SU-DHL-6 (cell line): ENCODE data around the gene EPHB3.

Experiments used
- EZH2phosphoT487 ChIP-seq: fragments of 200-600 bp; sonication (generic), shearing (Covaris generic); conservative IDR thresholded peaks from 2 replicates; pipeline ENCODE4 v1.6.1; 2018; ENCODE audit warnings: mild to moderate bottlenecking, antibody characterized with exemption, low read length, moderate library complexity, mixed read lengths
- TF ChIP-seq, protein P1 (sequence below): fragments of 200-600 bp; sonication (generic); IDR thresholded peaks from one replicate; pipeline ENCODE4 v1.5.1; 2017; ENCODE audit warnings: antibody characterized with exemption, mild to moderate bottlenecking, low read length, moderate library complexity; ENCODE audit not compliant: insufficient read depth, poor library complexity, severe bottlenecking

- TF ChIP-seq, protein P1, sequence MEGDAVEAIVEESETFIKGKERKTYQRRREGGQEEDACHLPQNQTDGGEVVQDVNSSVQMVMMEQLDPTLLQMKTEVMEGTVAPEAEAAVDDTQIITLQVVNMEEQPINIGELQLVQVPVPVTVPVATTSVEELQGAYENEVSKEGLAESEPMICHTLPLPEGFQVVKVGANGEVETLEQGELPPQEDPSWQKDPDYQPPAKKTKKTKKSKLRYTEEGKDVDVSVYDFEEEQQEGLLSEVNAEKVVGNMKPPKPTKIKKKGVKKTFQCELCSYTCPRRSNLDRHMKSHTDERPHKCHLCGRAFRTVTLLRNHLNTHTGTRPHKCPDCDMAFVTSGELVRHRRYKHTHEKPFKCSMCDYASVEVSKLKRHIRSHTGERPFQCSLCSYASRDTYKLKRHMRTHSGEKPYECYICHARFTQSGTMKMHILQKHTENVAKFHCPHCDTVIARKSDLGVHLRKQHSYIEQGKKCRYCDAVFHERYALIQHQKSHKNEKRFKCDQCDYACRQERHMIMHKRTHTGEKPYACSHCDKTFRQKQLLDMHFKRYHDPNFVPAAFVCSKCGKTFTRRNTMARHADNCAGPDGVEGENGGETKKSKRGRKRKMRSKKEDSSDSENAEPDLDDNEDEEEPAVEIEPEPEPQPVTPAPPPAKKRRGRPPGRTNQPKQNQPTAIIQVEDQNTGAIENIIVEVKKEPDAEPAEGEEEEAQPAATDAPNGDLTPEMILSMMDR: no peak
- no peak for TF ChIP-seq EZH2phosphoT487
These were observed 22.7 kb upstream of the EPHB3 start for GRCh38 chr3:184538666-184539431.
